Activated B cell treated with CpG ODN at 0.5 μM for 24 hours (primary cell): ENCODE data around the gene DMAP1. TPM values are rescaled to one million over a fixed set of nuclear protein-coding genes. Genes with fewer than 3 reads are reported as not detected.

Experiments used
- ATAC-seq: fragments of 200-7000 bp; cut with Tn5 transposase; one replicate; pipeline ENCODE4 v1.10.0; 2021; ENCODE audit warnings: low read depth, mild to moderate bottlenecking, moderate library complexity
- CTCF ChIA-PET: fragments of 350-600 bp; sonication (Branson Sonifier 250); formaldehyde crosslinking; loops from one replicate; lab custom pipeline; 2021; ENCODE audit warnings: antibody characterized with exemption; lab: Charles Lee
- POLR2A ChIA-PET: fragments of 350-600 bp; sonication (Branson Sonifier 250); formaldehyde crosslinking; loops from one replicate; lab custom pipeline; 2021; ENCODE audit warnings: antibody characterized with exemption; lab: Charles Lee
- DNase-seq: peaks from one replicate; pipeline ENCODE4 v3.0.0; 2022
- H3K27ac Mint-ChIP-seq: one replicate; pipeline ENCODE4 v1.8.0; 2020; ENCODE audit warnings: mixed read lengths
- H3K27me3 Mint-ChIP-seq: one replicate; pipeline ENCODE4 v1.8.0; 2021; ENCODE audit warnings: mixed read lengths
- H3K36me3 Mint-ChIP-seq: one replicate; pipeline ENCODE4 v1.8.0; 2021; ENCODE audit warnings: low read depth, mixed read lengths
- H3K4me1 Mint-ChIP-seq: one replicate; pipeline ENCODE4 v1.8.0; 2021; ENCODE audit warnings: mixed read lengths
- H3K4me3 Mint-ChIP-seq: one replicate; pipeline ENCODE4 v1.8.0; 2020; ENCODE audit warnings: mild to moderate bottlenecking, mixed read lengths
- H3K9me3 Mint-ChIP-seq: one replicate; pipeline ENCODE4 v1.8.0; 2020; ENCODE audit warnings: mixed read lengths
- intact Hi-C: fragments of 100-400 bp; cut with micrococcal nuclease; formaldehyde crosslinking; loops from one replicate; pipeline ENCODE4 v1.15.1; 2024
- total RNA-seq: library from RNA; stranded (reverse); gene quantifications from 2 replicates; pipeline ENCODE4 v1.2.3, GENCODE V29; 2022
- TF ChIP-seq, protein P1 (sequence below): fragments of 200-600 bp; IDR thresholded peaks from one replicate; pipeline ENCODE4 v1.8.0; 2022; ENCODE audit warnings: antibody characterized with exemption, mild to moderate bottlenecking

The DMAP1 gene
- total RNA-seq, 1 donor from 2014 or later, result 64.7 TPM

DNA sequence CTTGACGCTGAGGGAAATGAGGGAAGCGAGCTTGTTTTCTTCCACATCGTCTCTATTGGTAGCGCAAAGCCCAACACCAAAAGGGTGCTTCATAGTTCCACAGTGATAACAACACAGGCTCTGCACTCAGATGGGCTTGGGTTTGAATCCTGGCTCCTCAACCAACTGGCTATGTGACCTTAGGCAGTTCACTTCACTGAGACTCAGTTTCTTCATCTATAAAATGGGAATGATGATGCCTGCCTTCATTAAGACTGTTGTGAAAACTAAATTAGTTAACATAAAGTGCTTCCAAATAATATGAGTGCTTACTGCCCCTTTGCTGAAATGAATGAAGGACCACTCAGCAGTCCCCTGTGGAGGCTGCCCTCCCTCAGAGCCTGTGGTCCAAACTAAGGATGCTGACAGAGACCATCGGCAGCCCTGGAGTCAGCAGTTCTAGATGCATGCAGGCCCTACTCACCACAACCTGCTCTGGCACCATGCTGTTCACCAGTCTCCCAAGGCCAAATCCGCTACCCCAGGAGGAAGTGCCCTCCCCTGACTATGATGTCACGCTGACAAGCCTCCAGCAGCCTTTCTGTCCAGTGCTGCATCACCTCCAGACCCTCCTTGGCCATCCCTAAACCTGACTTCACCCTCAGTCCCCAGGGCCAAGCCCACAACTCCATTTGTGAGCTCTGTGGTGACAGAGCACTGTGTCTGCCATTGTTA is 30.7 kb downstream of the DMAP1 start:
- peaks cover 54% of the 10 kb centered on the region for H3K36me3 Mint-ChIP-seq
- no peak overlapping the region for H3K27ac Mint-ChIP-seq
- POLR2A ChIA-PET, result no interaction called here
- H3K27me3 Mint-ChIP-seq, result no peaks in the 10 kb centered on the region
- H3K9me3 Mint-ChIP-seq, result no peaks in the 10 kb centered on the region
- DNase-seq (no peak), ATAC-seq (no peak)
- TF ChIP-seq, protein P1, sequence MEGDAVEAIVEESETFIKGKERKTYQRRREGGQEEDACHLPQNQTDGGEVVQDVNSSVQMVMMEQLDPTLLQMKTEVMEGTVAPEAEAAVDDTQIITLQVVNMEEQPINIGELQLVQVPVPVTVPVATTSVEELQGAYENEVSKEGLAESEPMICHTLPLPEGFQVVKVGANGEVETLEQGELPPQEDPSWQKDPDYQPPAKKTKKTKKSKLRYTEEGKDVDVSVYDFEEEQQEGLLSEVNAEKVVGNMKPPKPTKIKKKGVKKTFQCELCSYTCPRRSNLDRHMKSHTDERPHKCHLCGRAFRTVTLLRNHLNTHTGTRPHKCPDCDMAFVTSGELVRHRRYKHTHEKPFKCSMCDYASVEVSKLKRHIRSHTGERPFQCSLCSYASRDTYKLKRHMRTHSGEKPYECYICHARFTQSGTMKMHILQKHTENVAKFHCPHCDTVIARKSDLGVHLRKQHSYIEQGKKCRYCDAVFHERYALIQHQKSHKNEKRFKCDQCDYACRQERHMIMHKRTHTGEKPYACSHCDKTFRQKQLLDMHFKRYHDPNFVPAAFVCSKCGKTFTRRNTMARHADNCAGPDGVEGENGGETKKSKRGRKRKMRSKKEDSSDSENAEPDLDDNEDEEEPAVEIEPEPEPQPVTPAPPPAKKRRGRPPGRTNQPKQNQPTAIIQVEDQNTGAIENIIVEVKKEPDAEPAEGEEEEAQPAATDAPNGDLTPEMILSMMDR, result no peak
- peaks cover 2% of the 10 kb centered on the region for H3K4me1 Mint-ChIP-seq
- CTCF ChIA-PET, result no interaction called here
- no peak overlapping the region for H3K4me3 Mint-ChIP-seq
- intact Hi-C loops, result no loop called here

DNA sequence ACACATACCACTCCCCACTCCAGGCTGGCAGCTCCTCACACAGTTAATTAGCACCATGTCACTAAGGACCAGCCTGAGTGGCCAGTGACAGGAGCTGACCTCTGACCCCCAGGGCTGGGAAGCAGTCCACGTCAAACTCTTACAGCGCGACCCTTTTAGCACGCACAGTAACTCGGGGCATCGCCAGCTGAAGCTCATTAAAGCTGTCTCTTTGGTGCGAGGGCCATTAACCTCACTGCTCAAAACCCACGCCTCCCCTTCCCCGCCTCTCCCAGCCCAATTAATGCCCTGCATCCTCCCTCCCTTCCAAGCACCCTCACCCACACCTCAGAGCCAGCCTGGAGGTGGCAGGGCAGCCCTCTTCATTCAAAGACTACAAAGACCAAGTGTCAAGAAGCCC is 31.7 kb downstream of the DMAP1 start:
- Mint-ChIP-seq H3K36me3 (peaks cover 56% of the 10 kb centered on the region), H3K27ac (no peak overlapping the region), H3K9me3 (no peaks in the 10 kb centered on the region), H3K4me3 (no peak overlapping the region), H3K27me3 (no peaks in the 10 kb centered on the region), H3K4me1 (no peaks in the 10 kb centered on the region)
- ATAC-seq (no peak), DNase-seq (no peak)
- ChIA-PET CTCF (no interaction called here), POLR2A (no interaction called here)
- TF ChIP-seq, protein P1, result no peak
- intact Hi-C loops, result no loop called here

DNA sequence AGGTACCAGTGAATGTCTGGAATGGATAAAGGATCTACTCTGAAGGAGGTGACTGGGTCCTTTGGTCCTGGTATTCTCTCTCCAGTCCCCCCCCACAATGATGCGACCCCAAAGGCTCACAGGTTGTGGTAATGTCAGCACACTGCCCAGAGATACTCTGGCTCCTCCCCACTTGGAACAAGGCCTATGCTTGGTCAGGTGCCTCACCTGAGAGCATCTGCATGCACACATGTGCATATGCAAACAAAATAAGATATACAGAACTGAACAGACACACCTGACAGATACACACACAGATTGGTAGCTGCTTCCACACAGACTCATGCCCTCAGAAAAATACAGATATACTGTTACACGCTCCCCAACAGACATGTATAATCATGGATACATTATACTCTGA is 33.5 kb downstream of the DMAP1 start:
- TF ChIP-seq, protein P1, result no peak
- intact Hi-C loops, result no loop called here
- Mint-ChIP-seq H3K27me3 (no peaks in the 10 kb centered on the region), H3K4me1 (no peaks in the 10 kb centered on the region), H3K4me3 (no peak overlapping the region), H3K9me3 (no peaks in the 10 kb centered on the region), H3K27ac (no peak overlapping the region), H3K36me3 (peaks cover 50% of the 10 kb centered on the region)
- DNase-seq (no peak), ATAC-seq (no peak)
- POLR2A ChIA-PET, result no interaction called here
- CTCF ChIA-PET, result no interaction called here

DNA sequence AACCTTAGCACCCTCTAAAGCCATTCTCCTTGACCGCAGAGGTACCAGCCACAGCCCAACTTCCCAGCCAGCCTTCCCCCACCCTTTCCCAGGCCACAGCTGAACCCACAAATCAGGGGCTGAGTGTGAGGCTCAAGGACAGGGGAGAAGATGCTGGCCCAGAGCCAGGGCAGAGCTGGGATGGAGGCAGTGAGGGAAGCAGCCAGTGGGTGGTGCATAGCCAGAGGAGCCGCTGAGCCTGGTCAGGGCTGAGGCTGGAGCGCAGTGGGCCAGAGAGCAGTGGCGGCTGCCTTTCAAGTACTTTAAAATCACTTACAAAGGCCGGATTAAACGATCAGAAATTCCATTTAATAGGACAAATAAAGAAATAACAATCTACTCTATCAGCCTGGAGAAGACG is 36.3 kb downstream of the DMAP1 start:
- no peaks in the 10 kb centered on the region for H3K4me1 Mint-ChIP-seq
- H3K9me3 Mint-ChIP-seq, result no peaks in the 10 kb centered on the region
- intact Hi-C loops, result no loop called here
- POLR2A ChIA-PET, result no interaction called here
- H3K27me3 Mint-ChIP-seq, result no peaks in the 10 kb centered on the region
- no peak overlapping the region for H3K4me3 Mint-ChIP-seq
- no peak overlapping the region for H3K27ac Mint-ChIP-seq
- TF ChIP-seq, protein P1, result no peak
- DNase-seq, result no peak
- H3K36me3 Mint-ChIP-seq, result peaks cover 38% of the 10 kb centered on the region
- CTCF ChIA-PET, result no interaction called here
- ATAC-seq, result no peak

DNA sequence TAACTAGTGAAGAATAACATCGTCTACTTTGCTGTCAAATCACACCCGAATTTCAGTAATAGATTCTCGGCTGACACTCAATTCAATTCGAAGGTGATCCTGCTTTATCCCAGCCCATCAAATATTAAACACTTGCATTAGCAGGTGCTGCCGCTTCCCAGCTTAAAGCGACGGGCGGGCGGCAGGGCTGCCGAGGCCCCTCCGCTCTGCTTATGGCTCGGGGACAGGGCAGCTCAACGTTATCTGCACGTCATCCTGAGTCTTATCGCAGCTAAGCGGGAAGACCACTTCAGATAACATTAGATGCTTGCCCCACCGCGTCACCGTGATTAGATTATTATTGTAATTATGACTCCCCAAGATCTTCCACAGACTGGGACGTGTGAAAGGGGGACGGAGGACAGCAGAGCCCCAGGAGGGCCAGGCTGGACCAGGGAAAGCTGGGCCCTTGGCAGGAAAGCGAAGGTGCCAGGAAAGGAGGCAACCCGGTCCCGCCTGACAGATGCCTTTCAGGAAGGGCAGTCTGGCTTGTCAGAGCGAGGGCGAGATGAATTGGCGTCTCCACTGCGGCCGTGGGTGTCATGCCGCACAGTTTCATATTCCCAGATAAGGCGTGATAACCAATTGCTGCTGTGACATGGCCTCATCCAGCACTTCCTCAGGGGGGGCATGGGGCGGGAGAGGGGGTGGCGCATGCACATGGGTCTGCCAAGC is 37.0 kb downstream of the DMAP1 start:
- Mint-ChIP-seq H3K4me3 (no peak overlapping the region), H3K27me3 (no peaks in the 10 kb centered on the region), H3K4me1 (no peaks in the 10 kb centered on the region), H3K9me3 (no peaks in the 10 kb centered on the region), H3K27ac (no peak overlapping the region), H3K36me3 (peaks cover 34% of the 10 kb centered on the region)
- TF ChIP-seq, protein P1, result no peak
- no peak for DNase-seq
- ChIA-PET POLR2A (no interaction called here), CTCF (no interaction called here)
- intact Hi-C loops, result no loop called here
- no peak for ATAC-seq
